CD14-positive monocyte (primary cell): ENCODE data around the gene SYNPO2. TPM values are rescaled to one million over a fixed set of nuclear protein-coding genes. Genes with fewer than 3 reads are reported as not detected.

Experiments used
- DNase-seq, 3 donors: peaks; one replicate each; pipeline ENCODE4 v3.0.0-alpha.2; 2011 to 2022
- H2AFZ ChIP-seq: 2 replicates; pipeline ENCODE4 v1.6.0; 2012; ENCODE audit warnings: mild to moderate bottlenecking, low read depth, low read length, inconsistent platforms; ENCODE audit not compliant: insufficient read depth, poor library complexity, severe bottlenecking
- H3K27ac ChIP-seq, 2 donors: 1 replicate in 1 of 2; 2 replicates in 1 of 2; pipeline ENCODE4 v1.5.1; 2012 to 2013; ENCODE audit warnings: low read length in 2 of 2, control low read depth in 1 of 2, inconsistent platforms in 1 of 2, low read depth in 1 of 2, mild to moderate bottlenecking in 1 of 2
- H3K27me3 ChIP-seq, 2 donors: one replicate each; pipeline versions ENCODE4 v1.6.0 to v1.6.1; 2011 to 2013; ENCODE audit warnings: low read length in 2 of 2; ENCODE audit not compliant: control insufficient read depth in 2 of 2, insufficient read depth in 2 of 2
- H3K36me3 ChIP-seq, 2 donors: replicated peaks in 1 of 2; 1 replicate in 1 of 2; 2 replicates in 1 of 2; pipeline versions ENCODE4 v1.5.1 to v1.6.1; 2012 to 2013; ENCODE audit warnings: low read length in 2 of 2, control low read depth in 1 of 2, inconsistent platforms in 1 of 2, mild to moderate bottlenecking in 1 of 2; ENCODE audit not compliant: insufficient read depth in 2 of 2, control insufficient read depth in 1 of 2
- H3K4me1 ChIP-seq, 2 donors: 1 replicate in 1 of 2; 2 replicates in 1 of 2; pipeline versions ENCODE4 v1.5.1 to v1.6.1; 2012 to 2013; ENCODE audit warnings: low read length in 2 of 2, control low read depth in 1 of 2, inconsistent platforms in 1 of 2, mild to moderate bottlenecking in 1 of 2, moderate library complexity in 1 of 2; ENCODE audit not compliant: insufficient read depth in 2 of 2, control insufficient read depth in 1 of 2
- H3K4me2 ChIP-seq: replicated peaks from 2 replicates; pipeline ENCODE3; 2012; ENCODE audit warnings: low read length, moderate library complexity, mild to moderate bottlenecking; ENCODE audit not compliant: poor library complexity, severe bottlenecking; ENCODE audit errors: extremely low read depth
- H3K4me3 ChIP-seq, 3 experiments: fragments of 200-600 bp in 1 of 3; sonication (generic) in 1 of 3; replicated peaks in 1 of 3; 1 replicate in 2 of 3; 2 replicates in 1 of 3; pipeline ENCODE4 v1.5.1; 2011 to 2013; ENCODE audit warnings: low read length in 3 of 3, mild to moderate bottlenecking in 3 of 3, control low read depth in 2 of 3, low read depth in 2 of 3, inconsistent platforms in 1 of 3, moderate library complexity in 1 of 3
- H3K79me2 ChIP-seq: 2 replicates; pipeline ENCODE4 v1.6.0; 2012; ENCODE audit warnings: mild to moderate bottlenecking, control low read depth, inconsistent platforms, low read length, moderate library complexity; ENCODE audit not compliant: insufficient read depth
- H3K9ac ChIP-seq: 2 replicates; pipeline ENCODE4 v1.6.0; 2017; ENCODE audit warnings: low read length, mild to moderate bottlenecking; ENCODE audit not compliant: insufficient read depth, poor library complexity, severe bottlenecking
- H3K9me3 ChIP-seq, 2 donors: replicated peaks in 1 of 2; 1 replicate in 1 of 2; 2 replicates in 1 of 2; pipeline versions ENCODE4 v1.5.1 to v1.6.1; 2012 to 2013; ENCODE audit warnings: low read length in 2 of 2, control low read depth in 1 of 2; ENCODE audit not compliant: control insufficient read depth in 1 of 2, insufficient read depth in 1 of 2
- H4K20me1 ChIP-seq: 2 replicates; pipeline ENCODE4 v1.6.0; 2012; ENCODE audit warnings: mild to moderate bottlenecking, low read length, control low read depth, moderate library complexity; ENCODE audit not compliant: insufficient read depth
- H3K27ac Mint-ChIP-seq, 7 donors: one replicate each; pipeline ENCODE4 v1.8.0; 2020; ENCODE audit warnings: mild to moderate bottlenecking in 7 of 7, mixed read lengths in 7 of 7, moderate library complexity in 6 of 7, inconsistent platforms in 2 of 7
- H3K27me3 Mint-ChIP-seq, 3 donors: one replicate each; pipeline ENCODE4 v1.8.0; 2021 to 2022; ENCODE audit warnings: low read depth in 3 of 3, mild to moderate bottlenecking in 3 of 3, mixed read lengths in 3 of 3, moderate library complexity in 3 of 3, inconsistent platforms in 1 of 3
- H3K36me3 Mint-ChIP-seq, 2 donors: one replicate each; pipeline ENCODE4 v1.8.0; 2020; ENCODE audit warnings: mixed read lengths in 2 of 2, inconsistent platforms in 1 of 2, mild to moderate bottlenecking in 1 of 2
- H3K4me1 Mint-ChIP-seq: one replicate; pipeline ENCODE4 v1.8.0; 2020; ENCODE audit warnings: mild to moderate bottlenecking, mixed read lengths
- H3K4me3 Mint-ChIP-seq, 2 donors: one replicate each; pipeline ENCODE4 v1.8.0; 2020; ENCODE audit warnings: mild to moderate bottlenecking in 2 of 2, mixed read lengths in 2 of 2, moderate library complexity in 1 of 2
- H3K9me3 Mint-ChIP-seq, 7 donors: one replicate each; pipeline ENCODE4 v1.8.0; 2020 to 2022; ENCODE audit warnings: mixed read lengths in 7 of 7, mild to moderate bottlenecking in 6 of 7, moderate library complexity in 6 of 7, inconsistent platforms in 2 of 7
- CTCF ChIP-seq: fragments of 200-600 bp; IDR thresholded peaks from one replicate; pipeline ENCODE4 v1.8.0; 2022; ENCODE audit warnings: antibody characterized with exemption, mild to moderate bottlenecking
- WGBS: methylation state at CpG from one replicate; pipeline ENCODE4 v1.1.5; 2013; ENCODE audit warnings: missing lambda C conversion rate; ENCODE audit not compliant: insufficient coverage; 5-methylcytosine and 5-hydroxymethylcytosine counted together
- intact Hi-C, 2 donors: fragments of 100-400 bp; cut with micrococcal nuclease; formaldehyde crosslinking; loops; one replicate each; pipeline versions ENCODE4 v1.15.0 to v1.15.1; 2023
- polyA plus RNA-seq, 3 donors: library from polyadenylated mRNA; depleted of rRNA in 1 of 3; unstranded in 2 of 3; stranded (reverse) in 1 of 3; fragments of 300-500 nt in 2 of 3; fragments of >200 nt in 1 of 3; fragmentation: Illumina TruSeq in 2 of 3; gene quantifications; 1 replicate in 2 of 3; 2 replicates in 1 of 3; pipeline ENCODE4 v1.2.3, GENCODE V29; 2012 to 2021

SYNPO2 gene
- polyA plus RNA-seq, 3 donors: 0.04 TPM; not detected in 2

- H3K9me3 ChIP-seq: no peaks in the 10 kb centered on the region
- no peak overlapping the region for H3K27ac ChIP-seq
- Mint-ChIP-seq H3K27ac (no peak overlapping the region), H3K9me3 (no peaks in the 10 kb centered on the region), H3K27me3 (peaks cover 0 to 3% (median 1%) of the 10 kb centered on the region in 3 donors), H3K36me3 (no peaks in the 10 kb centered on the region), H3K4me1 (no peaks in the 10 kb centered on the region), H3K4me3 (no peak overlapping the region)
- H4K20me1 ChIP-seq: no peaks in the 10 kb centered on the region
- no peaks in the 10 kb centered on the region for H3K27me3 ChIP-seq
- H3K79me2 ChIP-seq: no peaks in the 10 kb centered on the region
- no peak for TF ChIP-seq CTCF
- H3K36me3 ChIP-seq: no peaks in the 10 kb centered on the region
- WGBS: no CpG with 5 or more reads among the region's 1 CpG
- no peak for DNase-seq
- no peak overlapping the region for H3K4me2 ChIP-seq
- no peak overlapping the region for H3K4me3 ChIP-seq
- intact Hi-C loops: no loop called here
- H2AFZ ChIP-seq: no peak overlapping the region
- H3K4me1 ChIP-seq: no peaks in the 10 kb centered on the region
- no peak overlapping the region for H3K9ac ChIP-seq
Observed at GRCh38 chr4:118930255-118930654, 41.6 kb downstream of the SYNPO2 start.

GRCh38 chr4:118931786-118932185 is 43.1 kb downstream of the SYNPO2 start:
- Mint-ChIP-seq H3K27ac (no peak overlapping the region), H3K27me3 (peaks cover 0 to 3% (median 0%) of the 10 kb centered on the region in 3 donors), H3K4me3 (no peak overlapping the region), H3K4me1 (peaks cover 3% of the 10 kb centered on the region), H3K36me3 (no peaks in the 10 kb centered on the region), H3K9me3 (peaks cover 0 to 2% (median 0%) of the 10 kb centered on the region in 7 donors)
- no peaks in the 10 kb centered on the region for H3K4me1 ChIP-seq
- H3K27ac ChIP-seq: no peak overlapping the region
- H3K27me3 ChIP-seq: no peaks in the 10 kb centered on the region
- H3K79me2 ChIP-seq: no peaks in the 10 kb centered on the region
- no peaks in the 10 kb centered on the region for H4K20me1 ChIP-seq
- H3K4me3 ChIP-seq: no peak overlapping the region
- no peak for TF ChIP-seq CTCF
- H3K9ac ChIP-seq: no peak overlapping the region
- DNase-seq: no peak
- intact Hi-C loops: no loop called here
- H2AFZ ChIP-seq: no peak overlapping the region
- H3K9me3 ChIP-seq: no peaks in the 10 kb centered on the region
- no peaks in the 10 kb centered on the region for H3K36me3 ChIP-seq
- no CpG with 5 or more reads among the region's 2 CpGs for WGBS
- H3K4me2 ChIP-seq: no peak overlapping the region
